HG03108 (cell line): Measurements from ENCODE around the gene CDH18.

Source experiments
- ATAC-seq: cut with Tn5 transposase; IDR thresholded peaks from one replicate; pipeline ENCODE4 v1.9.1; 2021; ENCODE audit warnings: moderate library complexity; ENCODE audit not compliant: unreplicated experiment

The CDH18 gene

GRCh38 chr5:19930451-19930850 is 57.5 kb downstream of the CDH18 start:
- ATAC-seq = no peak

GRCh38 chr5:19928562-19929421 is 59.2 kb downstream of the CDH18 start:
- ATAC-seq = no peak

GRCh38 chr5:19927919-19928318 is 60.1 kb downstream of the CDH18 start:
- ATAC-seq = no peak

- no peak for ATAC-seq
Measured at GRCh38 chr5:19927170-19927569, 60.8 kb downstream of the CDH18 start.

- no peak for ATAC-seq
Measured at GRCh38 chr5:19923742-19924141, 64.3 kb downstream of the CDH18 start.

- no peak for ATAC-seq
Measured at GRCh38 chr5:19920761-19921160, 67.2 kb downstream of the CDH18 start.

- ATAC-seq = no peak
Measured at GRCh38 chr5:19918780-19919179, 69.2 kb downstream of the CDH18 start.

GRCh38 chr5:19917588-19918122 is 70.3 kb downstream of the CDH18 start:
- ATAC-seq = no peak

- no peak for ATAC-seq
Measured at GRCh38 chr5:19910136-19910535, 77.9 kb downstream of the CDH18 start.

GRCh38 chr5:19904766-19905165 is 83.2 kb downstream of the CDH18 start:
- no peak for ATAC-seq

GRCh38 chr5:19903611-19904010 is 84.4 kb downstream of the CDH18 start:
- ATAC-seq = no peak

GRCh38 chr5:19902316-19902934 is 85.6 kb downstream of the CDH18 start:
- ATAC-seq = no peak

GRCh38 chr5:19900269-19900668 is 87.7 kb downstream of the CDH18 start:
- ATAC-seq = no peak

- ATAC-seq = no peak
Measured at GRCh38 chr5:19891658-19892057, 96.3 kb downstream of the CDH18 start.

- ATAC-seq = no peak
Measured at GRCh38 chr5:19886123-19886917, 101.7 kb downstream of the CDH18 start.

GRCh38 chr5:19885040-19885824 is 102.8 kb downstream of the CDH18 start:
- ATAC-seq = no peak

GRCh38 chr5:19880859-19881436 is 107.1 kb downstream of the CDH18 start:
- ATAC-seq = no peak

GRCh38 chr5:19880458-19880857 is 107.5 kb downstream of the CDH18 start:
- ATAC-seq = no peak

- no peak for ATAC-seq
Measured at GRCh38 chr5:19874811-19875210, 113.2 kb downstream of the CDH18 start.

- ATAC-seq = no peak
Measured at GRCh38 chr5:19866090-19866450, 121.9 kb downstream of the CDH18 start.
